Neural crest cell (in vitro differentiated cells): Measurements from ENCODE around the gene HEMGN. TPM values are rescaled to one million over a fixed set of nuclear protein-coding genes. Genes with fewer than 3 reads are reported as not detected.
"Not testable (repeated sequence)": the region's sequence is repeated elsewhere in the genome, so short reads cannot be mapped to it uniquely, and the experiment has no call there.

Experiments used
- DNase-seq: peaks from one replicate; pipeline ENCODE4 v3.0.0; 2021; ENCODE audit warnings: low read depth, mixed read lengths, low spot score
- H3K27ac Mint-ChIP-seq: one replicate; pipeline ENCODE4 v1.8.0; 2021; ENCODE audit warnings: mild to moderate bottlenecking, mixed read lengths; ENCODE audit not compliant: unreplicated experiment
- H3K27me3 Mint-ChIP-seq: 2 replicates; pipeline ENCODE4 v1.8.0; 2021; ENCODE audit warnings: low read depth, mild to moderate bottlenecking, mixed read lengths
- H3K36me3 Mint-ChIP-seq: 2 replicates; pipeline ENCODE4 v1.8.0; 2021; ENCODE audit warnings: low read depth, mild to moderate bottlenecking, mixed read lengths
- H3K4me1 Mint-ChIP-seq: 2 replicates; pipeline ENCODE4 v1.8.0; 2021; ENCODE audit warnings: mixed read lengths
- H3K4me3 Mint-ChIP-seq: one replicate; pipeline ENCODE4 v1.8.0; 2021; ENCODE audit warnings: mild to moderate bottlenecking, mixed read lengths
- H3K9me3 Mint-ChIP-seq: 2 replicates; pipeline ENCODE4 v1.8.0; 2021; ENCODE audit warnings: mixed read lengths
- total RNA-seq: library from RNA; stranded (reverse); gene quantifications from 2 replicates; pipeline ENCODE4 v1.2.1, GENCODE V29; 2021
- TF ChIP-seq, protein P1 (sequence below): fragments of 200-600 bp; sonication (generic); conservative IDR thresholded peaks from 2 replicates; pipeline ENCODE4 v1.5.0; 2021; ENCODE audit warnings: antibody characterized with exemption, mild to moderate bottlenecking

HEMGN gene
- total RNA-seq, 1 donor from 2014 or later: not detected

DNA sequence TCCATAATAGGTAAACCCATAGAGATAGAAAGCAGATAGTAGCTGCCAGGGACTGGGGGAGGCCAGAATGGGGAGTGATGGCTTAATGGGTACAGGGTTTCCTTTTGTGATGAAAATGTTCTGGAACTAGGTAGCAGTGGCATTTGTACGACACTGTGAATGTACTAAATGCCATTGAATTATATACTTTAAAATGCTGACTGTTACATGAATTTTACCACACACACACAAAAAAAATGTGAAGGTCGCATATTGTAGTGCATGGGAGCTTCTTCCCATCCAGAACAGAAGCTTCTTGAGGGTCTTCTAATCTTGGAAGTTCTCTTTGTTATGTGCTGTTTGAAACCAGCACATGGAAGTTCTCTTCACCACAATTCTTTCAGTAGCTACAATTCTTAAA, 25.3 kb upstream of the HEMGN start:
- TF ChIP-seq, protein P1, sequence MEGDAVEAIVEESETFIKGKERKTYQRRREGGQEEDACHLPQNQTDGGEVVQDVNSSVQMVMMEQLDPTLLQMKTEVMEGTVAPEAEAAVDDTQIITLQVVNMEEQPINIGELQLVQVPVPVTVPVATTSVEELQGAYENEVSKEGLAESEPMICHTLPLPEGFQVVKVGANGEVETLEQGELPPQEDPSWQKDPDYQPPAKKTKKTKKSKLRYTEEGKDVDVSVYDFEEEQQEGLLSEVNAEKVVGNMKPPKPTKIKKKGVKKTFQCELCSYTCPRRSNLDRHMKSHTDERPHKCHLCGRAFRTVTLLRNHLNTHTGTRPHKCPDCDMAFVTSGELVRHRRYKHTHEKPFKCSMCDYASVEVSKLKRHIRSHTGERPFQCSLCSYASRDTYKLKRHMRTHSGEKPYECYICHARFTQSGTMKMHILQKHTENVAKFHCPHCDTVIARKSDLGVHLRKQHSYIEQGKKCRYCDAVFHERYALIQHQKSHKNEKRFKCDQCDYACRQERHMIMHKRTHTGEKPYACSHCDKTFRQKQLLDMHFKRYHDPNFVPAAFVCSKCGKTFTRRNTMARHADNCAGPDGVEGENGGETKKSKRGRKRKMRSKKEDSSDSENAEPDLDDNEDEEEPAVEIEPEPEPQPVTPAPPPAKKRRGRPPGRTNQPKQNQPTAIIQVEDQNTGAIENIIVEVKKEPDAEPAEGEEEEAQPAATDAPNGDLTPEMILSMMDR: no peak
- Mint-ChIP-seq H3K27ac (no peak overlapping the region), H3K36me3 (no peaks in the 10 kb centered on the region), H3K9me3 (no peaks in the 10 kb centered on the region), H3K4me1 (no peaks in the 10 kb centered on the region), H3K27me3 (peaks cover 40% of the 10 kb centered on the region), H3K4me3 (no peak overlapping the region)
- DNase-seq: no peak

DNA sequence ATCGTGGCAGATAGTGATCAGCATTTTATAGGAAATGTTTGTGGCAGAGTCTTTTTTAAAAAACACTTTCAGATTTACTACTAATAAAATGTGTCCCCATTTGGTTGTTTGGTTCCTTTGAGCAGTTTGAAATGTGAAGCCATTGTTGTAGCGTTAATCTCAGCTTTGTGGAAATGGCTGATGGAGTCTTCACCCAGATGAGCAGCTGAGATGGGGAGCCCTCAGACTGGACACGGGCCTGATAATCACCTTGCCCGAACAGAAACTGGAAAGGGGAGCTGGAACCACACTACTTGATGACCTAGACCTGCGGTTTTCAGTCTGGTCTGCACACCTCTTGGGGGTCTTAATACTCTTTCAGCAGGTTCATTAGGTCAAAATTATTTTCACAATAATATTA, 24.6 kb upstream of the HEMGN start:
- no peak for DNase-seq
- no peaks in the 10 kb centered on the region for H3K4me1 Mint-ChIP-seq
- H3K36me3 Mint-ChIP-seq: no peaks in the 10 kb centered on the region
- peaks cover 38% of the 10 kb centered on the region for H3K27me3 Mint-ChIP-seq
- no peak overlapping the region for H3K27ac Mint-ChIP-seq
- H3K4me3 Mint-ChIP-seq: no peak overlapping the region
- no peaks in the 10 kb centered on the region for H3K9me3 Mint-ChIP-seq
- TF ChIP-seq, protein P1: no peak

DNA sequence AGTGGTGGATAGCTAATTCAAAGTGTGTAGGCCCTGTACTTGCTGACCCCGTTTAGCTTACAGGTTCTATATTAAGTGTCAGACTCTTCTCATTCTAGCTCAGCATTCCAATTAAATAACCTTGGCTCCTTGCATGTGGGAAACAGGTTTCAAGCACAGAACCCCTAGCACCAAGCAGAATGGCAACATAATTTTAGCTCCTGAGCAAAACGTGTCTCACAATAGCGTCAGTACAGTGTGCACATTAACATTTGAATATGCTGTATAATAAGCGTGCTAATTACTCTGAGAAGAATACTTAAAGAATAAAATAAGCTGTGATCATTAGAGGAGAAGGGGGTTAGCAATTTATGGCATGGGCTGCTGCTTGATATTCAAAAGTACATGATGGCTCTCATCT, 24.2 kb upstream of the HEMGN start:
- Mint-ChIP-seq H3K4me3 (no peak overlapping the region), H3K27ac (no peak overlapping the region), H3K4me1 (no peaks in the 10 kb centered on the region), H3K27me3 (peaks cover 36% of the 10 kb centered on the region), H3K9me3 (no peaks in the 10 kb centered on the region), H3K36me3 (no peaks in the 10 kb centered on the region)
- no peak for DNase-seq
- TF ChIP-seq, protein P1: no peak

DNA sequence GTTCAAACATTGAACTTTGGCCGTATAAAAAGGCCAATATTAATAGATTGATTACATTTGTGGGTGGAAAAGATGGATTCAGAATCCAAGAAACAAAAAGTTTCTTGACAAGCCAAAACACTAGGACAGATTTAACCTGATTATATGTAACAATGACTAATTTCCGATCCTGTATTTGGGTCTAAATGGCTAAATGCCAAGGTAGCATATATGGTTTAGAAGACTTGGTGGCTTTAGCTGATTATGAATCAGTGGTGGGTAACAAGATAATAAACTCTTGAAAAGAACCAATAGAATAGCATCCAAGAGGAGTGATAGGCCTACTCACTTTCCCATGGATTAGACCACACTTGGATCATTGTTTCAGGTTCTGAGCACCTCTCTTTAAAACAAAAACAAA, 23.4 kb upstream of the HEMGN start:
- H3K27ac Mint-ChIP-seq: no peak overlapping the region
- peaks cover 38% of the 10 kb centered on the region for H3K27me3 Mint-ChIP-seq
- no peaks in the 10 kb centered on the region for H3K36me3 Mint-ChIP-seq
- no peaks in the 10 kb centered on the region for H3K4me1 Mint-ChIP-seq
- TF ChIP-seq, protein P1: no peak
- H3K9me3 Mint-ChIP-seq: no peaks in the 10 kb centered on the region
- H3K4me3 Mint-ChIP-seq: no peak overlapping the region
- DNase-seq: no peak

DNA sequence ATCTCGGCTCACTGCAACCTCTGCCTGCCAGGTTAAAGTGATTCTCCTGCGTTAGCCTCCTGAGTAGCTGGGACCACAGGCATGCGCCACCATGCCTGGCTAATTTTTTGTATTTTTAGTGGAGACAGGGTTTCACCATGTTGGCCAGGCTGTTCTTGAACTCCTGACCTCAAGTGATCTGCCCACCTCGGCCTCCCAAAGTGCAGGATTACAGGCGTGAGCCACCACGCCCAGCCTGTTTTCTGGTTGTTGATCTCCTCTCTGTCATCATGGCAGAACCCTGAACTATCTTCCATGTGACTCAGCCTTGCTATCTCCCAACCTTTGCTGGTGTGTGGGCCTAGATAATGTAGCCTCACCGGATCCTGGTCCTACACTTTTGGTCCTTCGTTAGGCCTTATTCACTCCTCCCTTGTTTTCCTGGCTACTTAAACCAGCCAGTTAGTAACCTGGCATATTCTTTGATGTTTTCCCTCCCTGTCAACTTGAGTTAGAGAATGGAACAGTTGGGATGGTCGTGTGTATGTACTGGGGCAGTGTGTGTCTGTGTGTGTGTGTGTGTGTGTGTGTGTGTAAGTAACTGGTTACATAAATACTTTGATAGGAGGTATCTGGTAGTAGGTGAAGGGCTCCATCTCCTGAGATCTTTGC, 22.8 kb upstream of the HEMGN start:
- peaks cover 36% of the 10 kb centered on the region for H3K27me3 Mint-ChIP-seq
- DNase-seq, H3K27ac Mint-ChIP-seq: not testable (repeated sequence)

DNA sequence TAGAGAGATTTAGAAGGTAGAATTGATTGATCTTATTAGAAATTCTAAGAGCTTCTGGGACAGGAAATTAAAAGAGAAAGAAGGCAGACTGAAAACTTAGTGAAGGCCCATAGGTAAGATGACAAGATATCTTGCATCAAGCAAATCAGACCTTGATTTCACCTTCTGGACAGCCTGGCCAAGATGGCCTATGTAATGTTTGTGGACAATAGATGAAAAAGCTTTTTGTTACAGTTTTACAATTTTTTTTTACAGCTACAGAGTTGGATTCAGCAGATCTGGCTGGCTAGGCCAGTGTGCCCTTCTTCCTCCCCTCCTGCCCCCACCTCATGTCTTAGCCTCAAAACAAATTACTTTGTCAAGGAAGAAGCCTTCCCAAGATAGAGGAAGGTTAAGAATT, 21.6 kb upstream of the HEMGN start:
- no peaks in the 10 kb centered on the region for H3K36me3 Mint-ChIP-seq
- no peak overlapping the region for H3K27ac Mint-ChIP-seq
- no peak for DNase-seq
- TF ChIP-seq, protein P1: no peak
- H3K27me3 Mint-ChIP-seq: peaks cover 32% of the 10 kb centered on the region
- H3K4me1 Mint-ChIP-seq: no peaks in the 10 kb centered on the region
- H3K4me3 Mint-ChIP-seq: no peak overlapping the region
- no peaks in the 10 kb centered on the region for H3K9me3 Mint-ChIP-seq

More for the DNA sequence above, 22.8 kb upstream of the HEMGN start:
- H3K9me3 Mint-ChIP-seq, H3K4me3 Mint-ChIP-seq, H3K4me1 Mint-ChIP-seq, H3K36me3 Mint-ChIP-seq: not testable (repeated sequence)
